GM12891 (cell line): ENCODE results near the gene ARHGAP45.

Experiments used
- DNase-seq: peaks from one replicate; pipeline ENCODE4 v3.0.0; 2011; ENCODE audit warnings: low spot score; ENCODE audit not compliant: insufficient read length
- FAIRE-seq: peaks from 2 replicates; lab custom pipeline; 2011; peaks lifted over from hg19 to GRCh38; lab: Jason Lieb, UNC
- PAX5 ChIP-seq: IDR thresholded peaks from 2 replicates; pipeline ENCODE4 v1.6.1; 2011; ENCODE audit warnings: low read length, moderate library complexity, mild to moderate bottlenecking; ENCODE audit not compliant: insufficient read depth, severe bottlenecking
- POLR2A ChIP-seq: IDR thresholded peaks from 2 replicates; pipeline ENCODE4 v1.6.1; 2011; ENCODE audit warnings: low read depth, low read length, control low read depth
- POLR2AphosphoS5 ChIP-seq: IDR thresholded peaks from 2 replicates; pipeline ENCODE4 v1.6.1; 2011; ENCODE audit warnings: low read depth, low read length, control low read depth
- POU2F2 ChIP-seq: IDR thresholded peaks from 2 replicates; pipeline ENCODE4 v1.6.1; 2011; ENCODE audit warnings: low read depth, mild to moderate bottlenecking, control low read depth, low read length, moderate library complexity
- SPI1 ChIP-seq: IDR thresholded peaks from 2 replicates; pipeline ENCODE4 v1.6.1; 2011; ENCODE audit warnings: low read depth, low read length, control low read depth
- TAF1 ChIP-seq: IDR thresholded peaks from 2 replicates; pipeline ENCODE4 v1.6.1; 2011; ENCODE audit warnings: low read depth, low read length, control low read depth

ARHGAP45 gene

DNA sequence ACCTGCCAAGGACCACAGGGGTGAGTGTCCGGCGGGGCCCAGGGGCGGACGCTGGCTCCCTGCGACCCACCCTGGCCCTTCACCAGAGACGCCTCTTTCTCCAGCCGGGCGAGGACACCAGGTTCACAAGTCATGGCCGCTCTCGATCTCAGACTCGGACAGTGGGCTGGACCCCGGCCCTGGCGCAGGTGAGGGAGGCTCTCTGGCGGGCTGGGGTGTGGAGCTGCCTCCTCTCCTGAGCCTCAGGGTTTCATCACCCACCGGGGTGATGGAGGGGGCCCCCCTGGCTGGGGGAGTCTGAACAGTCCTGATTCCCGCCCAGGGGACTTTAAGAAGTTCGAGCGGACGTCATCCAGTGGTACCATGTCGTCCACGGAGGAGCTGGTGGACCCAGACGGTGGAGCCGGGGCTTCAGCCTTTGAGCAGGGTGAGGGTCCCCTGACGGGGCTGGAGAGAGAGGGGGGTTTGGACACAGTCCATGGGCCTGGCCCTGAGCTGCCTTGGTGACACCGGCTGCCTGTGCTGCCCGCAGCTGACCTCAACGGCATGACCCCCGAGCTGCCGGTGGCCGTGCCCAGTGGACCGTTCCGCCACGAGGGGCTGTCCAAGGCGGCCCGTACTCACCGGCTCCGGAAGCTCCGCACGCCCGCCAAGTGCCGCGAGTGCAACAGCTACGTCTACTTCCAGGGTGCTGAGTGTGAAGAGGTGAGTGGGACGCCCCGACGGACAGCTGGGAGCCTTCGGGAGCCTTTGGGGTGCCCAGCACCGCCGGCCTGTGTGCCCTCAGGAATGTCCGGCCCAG lies 13.6 kb downstream of the ARHGAP45 start:
- no peak for DNase-seq
- no peak for TF ChIP-seq POLR2A
- TF ChIP-seq POLR2AphosphoS5 = no peak; the same call in 1 of the 2 replicates
- no peak for TF ChIP-seq SPI1
- TF ChIP-seq PAX5 = no peak
- TF ChIP-seq POU2F2 = no peak
- TF ChIP-seq TAF1 = no peak
- no peak for FAIRE-seq

DNA sequence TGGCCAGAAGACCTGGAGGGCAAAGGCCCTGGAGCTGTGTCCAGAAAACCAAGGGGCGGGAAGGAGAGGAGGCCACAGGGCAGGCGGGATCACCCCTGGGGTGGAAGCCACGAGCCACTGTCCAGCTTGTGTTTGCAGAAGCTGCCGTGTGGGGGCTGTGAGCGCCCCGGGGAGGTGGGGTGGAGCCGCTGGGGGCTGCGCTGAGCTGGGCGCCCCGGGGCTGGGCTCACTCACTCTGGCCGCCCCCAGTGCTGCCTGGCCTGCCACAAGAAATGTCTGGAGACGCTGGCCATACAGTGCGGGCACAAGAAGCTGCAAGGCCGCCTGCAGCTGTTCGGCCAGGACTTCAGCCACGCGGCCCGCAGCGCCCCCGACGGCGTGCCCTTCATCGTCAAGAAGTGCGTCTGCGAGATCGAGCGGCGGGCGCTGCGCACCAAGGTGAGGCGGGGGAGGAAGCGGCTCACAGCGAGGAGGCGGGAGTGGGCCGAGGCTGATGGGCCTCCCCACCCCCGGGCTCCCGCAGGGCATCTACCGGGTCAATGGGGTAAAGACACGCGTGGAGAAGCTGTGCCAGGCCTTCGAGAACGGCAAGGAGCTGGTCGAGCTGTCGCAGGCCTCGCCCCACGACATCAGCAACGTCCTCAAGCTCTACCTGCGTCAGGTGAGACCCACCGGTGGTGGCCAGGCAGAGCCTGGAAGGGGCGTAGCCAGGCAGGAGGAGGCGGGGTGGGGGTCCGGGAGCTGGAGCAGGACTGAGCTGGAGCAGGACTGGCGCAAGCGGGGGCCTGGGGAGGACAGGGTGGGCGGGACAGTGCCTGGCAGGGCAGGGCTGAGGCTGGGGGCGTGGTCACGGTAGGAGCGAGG lies 14.6 kb downstream of the ARHGAP45 start:
- DNase-seq = no peak
- FAIRE-seq = no peak
- TF ChIP-seq POLR2AphosphoS5 (no peak), POLR2A (no peak), POU2F2 (no peak), TAF1 (no peak), PAX5 (no peak), SPI1 (no peak)

DNA sequence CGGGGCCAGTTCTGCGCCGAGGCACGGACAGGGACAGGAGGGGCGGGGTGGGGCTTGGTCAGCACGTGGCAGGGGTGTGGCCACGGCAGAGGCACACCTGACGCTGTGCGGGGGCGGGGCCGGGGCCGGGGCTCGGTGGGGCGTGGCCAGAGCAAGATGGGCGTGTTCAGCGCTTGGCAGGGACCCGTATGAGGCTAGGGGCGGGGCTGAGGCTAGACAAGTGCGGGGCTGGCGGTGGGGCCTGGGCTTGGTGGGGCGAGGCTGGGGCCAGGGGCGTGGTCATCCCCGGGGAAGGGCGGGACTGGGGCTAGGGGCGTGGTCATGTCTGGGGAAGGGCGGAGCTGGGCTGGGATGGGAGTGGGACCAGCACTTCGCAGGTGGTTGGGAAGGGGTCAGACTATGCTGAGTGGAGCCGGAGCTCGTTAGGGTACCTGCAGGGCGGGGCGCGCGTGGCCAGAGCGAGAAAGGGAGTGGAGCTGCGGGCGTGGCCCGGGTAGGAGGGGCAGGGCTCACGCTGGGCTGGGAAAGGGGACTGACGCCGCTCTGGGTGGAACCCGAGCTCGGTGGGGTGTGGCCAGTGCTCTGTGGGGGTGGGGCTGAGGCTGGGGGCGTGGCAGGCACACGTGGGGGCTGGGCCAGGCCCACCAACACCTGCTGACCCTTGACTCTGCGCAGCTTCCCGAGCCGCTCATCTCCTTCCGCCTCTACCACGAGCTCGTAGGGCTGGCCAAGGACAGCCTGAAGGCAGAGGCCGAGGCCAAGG lies 15.4 kb downstream of the ARHGAP45 start:
- peak; percentile 87 for DNase-seq
- TF ChIP-seq POU2F2 (no peak), PAX5 (no peak), POLR2A (no peak), SPI1 (no peak), TAF1 (no peak), POLR2AphosphoS5 (no peak)
- FAIRE-seq = peak; percentile 86

DNA sequence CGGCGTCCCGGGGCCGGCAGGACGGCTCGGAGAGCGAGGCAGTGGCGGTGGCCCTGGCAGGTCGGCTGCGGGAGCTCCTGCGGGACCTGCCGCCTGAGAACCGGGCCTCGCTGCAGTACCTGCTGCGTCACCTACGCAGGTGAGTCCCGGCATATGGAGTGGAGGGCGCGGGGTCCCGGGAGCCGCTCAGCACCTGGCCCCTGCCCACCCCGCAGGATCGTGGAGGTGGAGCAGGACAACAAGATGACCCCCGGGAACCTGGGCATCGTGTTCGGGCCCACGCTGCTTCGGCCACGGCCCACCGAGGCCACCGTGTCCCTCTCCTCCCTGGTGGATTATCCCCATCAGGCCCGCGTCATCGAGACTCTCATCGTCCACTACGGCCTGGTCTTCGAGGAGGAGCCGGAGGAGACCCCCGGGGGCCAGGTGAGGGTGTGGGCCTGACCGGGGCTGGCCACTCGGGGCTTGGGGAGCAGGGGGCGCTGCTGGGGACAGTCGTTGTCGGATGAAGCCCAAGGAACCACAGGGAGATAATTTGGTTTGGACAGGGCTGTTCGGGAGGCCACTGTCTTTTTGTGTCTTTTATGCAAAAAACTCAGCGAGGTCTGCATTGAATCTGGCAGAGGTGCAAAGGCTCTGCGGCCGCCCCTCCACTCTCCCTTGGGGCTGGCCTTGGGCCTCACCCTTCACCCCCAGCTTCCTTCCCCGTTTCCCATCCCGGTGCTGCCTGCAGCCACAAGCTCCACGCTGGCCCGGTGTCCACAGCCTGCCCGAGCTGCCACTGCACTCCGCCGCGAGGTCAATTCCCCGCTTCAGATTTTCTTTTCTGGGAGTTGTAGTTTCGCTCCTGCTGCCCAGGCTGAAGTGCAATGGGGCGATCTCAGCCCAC lies 16.2 kb downstream of the ARHGAP45 start:
- no peak for DNase-seq
- no peak for FAIRE-seq
- TF ChIP-seq POLR2AphosphoS5 (no peak), POU2F2 (0 out of 2 replicates have a peak, but pooled peaks have one; percentile 49), SPI1 (no peak), POLR2A (no peak), TAF1 (no peak), PAX5 (no peak)

DNA sequence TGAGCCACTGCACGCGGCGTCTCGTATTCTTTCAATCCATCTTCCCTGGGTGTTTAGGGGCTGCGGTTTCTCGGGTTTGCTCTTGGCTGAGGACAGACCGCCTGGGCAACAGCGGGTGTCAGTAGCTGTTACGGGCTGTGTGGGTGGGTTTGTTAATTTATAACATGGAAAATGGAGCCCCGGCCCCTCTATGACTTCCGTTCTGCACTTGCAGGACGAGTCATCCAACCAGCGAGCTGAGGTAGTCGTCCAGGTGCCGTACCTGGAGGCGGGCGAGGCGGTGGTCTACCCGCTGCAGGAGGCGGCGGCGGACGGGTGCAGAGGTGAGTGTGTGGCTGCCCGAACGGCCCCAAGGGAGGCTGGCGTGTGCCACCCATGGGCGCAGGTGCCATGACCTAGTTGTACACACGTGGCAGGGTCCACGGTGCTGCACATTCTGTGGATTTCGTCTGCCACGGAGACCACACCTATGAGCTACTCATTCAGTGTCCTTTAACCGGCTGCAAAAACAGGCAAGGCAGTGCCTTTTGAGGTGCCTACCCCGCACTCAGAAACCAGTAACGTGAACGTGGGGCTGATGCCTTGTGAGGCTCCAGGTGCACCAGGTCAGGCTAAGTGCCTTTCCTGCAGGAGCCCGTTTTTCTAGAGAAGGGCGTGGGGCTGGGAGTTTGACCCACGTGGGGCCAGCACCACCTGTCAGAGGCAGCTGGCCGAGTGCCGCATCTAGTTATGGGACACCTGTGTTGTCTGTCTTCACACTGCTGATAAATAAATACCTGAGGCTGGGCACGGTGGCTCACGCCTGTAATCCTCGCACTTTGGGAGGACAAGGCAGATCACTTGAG lies 17.3 kb downstream of the ARHGAP45 start:
- peak; percentile 58 for FAIRE-seq
- no peak for DNase-seq

DNA sequence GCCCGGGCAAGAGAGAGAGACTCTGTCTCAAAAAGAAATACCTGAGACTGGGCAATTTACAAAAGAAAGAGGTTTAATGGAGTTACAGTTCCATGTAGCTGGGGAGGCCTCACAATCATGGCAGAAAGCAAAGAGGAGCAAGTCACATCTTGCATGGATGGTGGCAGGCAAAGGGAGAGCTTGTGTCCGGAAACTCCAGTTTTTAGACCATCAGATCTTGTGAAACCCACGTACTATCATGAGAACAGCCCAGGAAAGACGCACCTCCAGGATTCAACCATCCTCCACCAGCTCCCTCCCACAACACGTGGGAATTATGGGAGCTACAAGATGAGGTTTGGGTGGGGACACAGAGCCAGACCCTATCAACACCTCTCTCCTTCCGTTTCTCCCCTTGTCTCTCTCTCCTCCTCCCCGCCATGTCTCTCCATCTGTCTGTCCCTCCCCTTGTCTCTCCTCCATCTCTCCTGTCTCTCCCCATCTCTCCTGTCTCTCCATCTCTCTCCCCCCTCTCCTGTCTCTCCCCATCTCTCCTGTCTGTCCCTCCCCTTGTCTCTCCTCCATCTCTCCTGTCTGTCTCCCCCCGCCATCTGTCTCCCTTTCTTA lies 18.2 kb downstream of the ARHGAP45 start:
- DNase-seq = no peak
- 0 out of 2 replicates have a peak, but pooled peaks have one; percentile 35 for TF ChIP-seq POU2F2
- 0 out of 2 replicates have a peak, but pooled peaks have one; percentile 33 for TF ChIP-seq POLR2A
- 0 out of 2 replicates have a peak, but pooled peaks have one; percentile 51 for TF ChIP-seq POLR2AphosphoS5
- no peak for TF ChIP-seq SPI1
- no peak for FAIRE-seq

More for the DNA sequence above, 17.3 kb downstream of the ARHGAP45 start:
- TF ChIP-seq POLR2AphosphoS5 = 0 out of 2 replicates have a peak, but pooled peaks have one; percentile 24
- no peak for TF ChIP-seq PAX5

DNA sequence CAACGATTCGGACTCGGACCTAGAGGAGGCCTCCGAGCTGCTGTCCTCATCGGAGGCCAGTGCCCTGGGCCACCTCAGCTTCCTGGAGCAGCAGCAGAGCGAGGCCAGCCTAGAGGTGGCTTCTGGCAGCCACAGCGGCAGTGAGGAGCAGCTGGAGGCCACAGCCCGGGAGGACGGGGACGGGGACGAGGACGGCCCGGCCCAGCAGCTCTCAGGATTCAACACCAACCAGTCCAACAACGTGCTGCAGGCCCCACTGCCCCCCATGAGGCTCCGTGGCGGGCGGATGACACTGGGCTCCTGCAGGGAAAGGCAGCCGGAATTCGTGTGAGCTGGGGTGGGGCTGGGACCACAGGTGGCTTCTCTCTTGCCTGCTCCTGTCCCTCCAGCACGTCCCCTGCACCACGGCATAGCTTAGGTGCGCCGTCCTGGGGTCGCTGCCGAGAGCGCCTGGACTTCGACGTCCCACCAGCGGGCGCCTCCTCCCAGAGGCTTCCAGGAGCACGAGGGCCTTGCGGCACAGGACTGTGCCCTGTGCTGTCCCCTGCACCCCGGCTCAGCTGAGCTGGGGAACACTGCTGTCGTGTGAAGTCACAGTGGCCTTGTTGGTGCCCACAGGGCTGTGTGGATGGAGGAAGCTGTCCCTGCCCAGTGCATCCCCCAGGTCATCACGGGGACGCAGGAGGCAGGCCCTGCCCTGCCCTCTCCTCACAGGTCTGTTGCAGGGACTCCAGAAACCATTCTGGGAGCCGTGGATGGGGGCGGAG lies 18.9 kb downstream of the ARHGAP45 start:
- FAIRE-seq (no peak), DNase-seq (no peak)
- TF ChIP-seq POU2F2 (no peak), SPI1 (no peak), POLR2A (no peak; the same call in 1 of the 2 replicates), PAX5 (no peak), TAF1 (no peak), POLR2AphosphoS5 (no peak; the same call in 1 of the 2 replicates)
